Spleen (tissue), 7 donors: ENCODE results near the gene OR5B2.

Experiments
- POLR2A ChIP-seq, 3 donors: fragments of 450-650 bp; IDR thresholded peaks; one replicate each; pipeline ENCODE4 v1.5.1; 2017; ENCODE audit warnings: antibody characterized with exemption in 3 of 3, mild to moderate bottlenecking in 1 of 3
- POLR2AphosphoS5 ChIP-seq, 3 donors: sonication (generic); formaldehyde crosslinking; IDR thresholded peaks; one replicate each; pipeline ENCODE4 v1.5.1; 2017; ENCODE audit warnings: antibody characterized with exemption in 3 of 3
- TF ChIP-seq, protein P1 (sequence below), 11 experiments: fragments of 200-600 bp in 7 of 11; fragments of 450-650 bp in 4 of 11; sonication (generic) in 4 of 11; IDR thresholded peaks in 8 of 11; conservative IDR thresholded peaks in 3 of 11; 1 replicate in 7 of 11; 2 replicates in 4 of 11; pipeline versions ENCODE4 v1.4.0 to v1.8.0; 2016 to 2021; ENCODE audit warnings: antibody characterized with exemption in 11 of 11, inconsistent platforms in 4 of 11, mild to moderate bottlenecking in 1 of 11
- donor health status: DM: no; HTN: no; CAD: no; lungs with moderate emphysema.
- donor health status: DM: no; HTN: no; CAD: no.
- donor health status: DM: no; HTN: no; CAD: no.

DNA sequence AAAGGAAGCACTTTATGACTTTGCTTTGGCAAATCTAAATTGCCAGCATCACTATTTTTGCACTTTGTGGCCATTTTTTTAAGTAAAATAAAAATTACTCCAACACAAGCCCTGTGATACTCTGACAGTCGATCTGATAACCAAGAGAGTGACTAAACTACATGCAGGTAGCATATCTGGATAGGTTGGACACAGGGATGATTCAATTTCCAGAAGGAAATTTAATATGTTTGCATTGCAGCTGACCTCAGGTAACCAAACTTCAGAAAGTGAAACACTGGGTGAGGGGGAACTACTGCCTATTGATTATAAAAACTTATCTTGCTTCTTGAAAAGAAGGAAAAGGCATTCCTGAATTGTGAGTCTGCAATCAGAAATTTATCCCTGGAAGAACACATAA is 35.2 kb downstream of the OR5B2 start:
- TF ChIP-seq, protein P1, sequence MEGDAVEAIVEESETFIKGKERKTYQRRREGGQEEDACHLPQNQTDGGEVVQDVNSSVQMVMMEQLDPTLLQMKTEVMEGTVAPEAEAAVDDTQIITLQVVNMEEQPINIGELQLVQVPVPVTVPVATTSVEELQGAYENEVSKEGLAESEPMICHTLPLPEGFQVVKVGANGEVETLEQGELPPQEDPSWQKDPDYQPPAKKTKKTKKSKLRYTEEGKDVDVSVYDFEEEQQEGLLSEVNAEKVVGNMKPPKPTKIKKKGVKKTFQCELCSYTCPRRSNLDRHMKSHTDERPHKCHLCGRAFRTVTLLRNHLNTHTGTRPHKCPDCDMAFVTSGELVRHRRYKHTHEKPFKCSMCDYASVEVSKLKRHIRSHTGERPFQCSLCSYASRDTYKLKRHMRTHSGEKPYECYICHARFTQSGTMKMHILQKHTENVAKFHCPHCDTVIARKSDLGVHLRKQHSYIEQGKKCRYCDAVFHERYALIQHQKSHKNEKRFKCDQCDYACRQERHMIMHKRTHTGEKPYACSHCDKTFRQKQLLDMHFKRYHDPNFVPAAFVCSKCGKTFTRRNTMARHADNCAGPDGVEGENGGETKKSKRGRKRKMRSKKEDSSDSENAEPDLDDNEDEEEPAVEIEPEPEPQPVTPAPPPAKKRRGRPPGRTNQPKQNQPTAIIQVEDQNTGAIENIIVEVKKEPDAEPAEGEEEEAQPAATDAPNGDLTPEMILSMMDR (IDR thresholded peaks at IDR 0.05 in 8 of 11, conservative IDR thresholded peaks at IDR 0.05 in 3 of 11), result no peak
- TF ChIP-seq POLR2AphosphoS5 (IDR thresholded peaks at IDR 0.05) (no peak), POLR2A (IDR thresholded peaks at IDR 0.05) (no peak)
